Stimulated activated CD8-positive, alpha-beta memory T cell treated with anti-CD3 and anti-CD28 coated beads, Interleukin-4, amount 100 ng/mL, for 24 hours (primary cell): ENCODE measurements around the gene MAN1C1.
A peak's percentile ranks its signal among the peaks of the same experiment; 100 is the strongest.

Source experiments
- DNase-seq: peaks from one replicate; pipeline ENCODE4 v3.0.0-alpha.2; 2020; ENCODE audit warnings: low read depth

MAN1C1 gene

DNA sequence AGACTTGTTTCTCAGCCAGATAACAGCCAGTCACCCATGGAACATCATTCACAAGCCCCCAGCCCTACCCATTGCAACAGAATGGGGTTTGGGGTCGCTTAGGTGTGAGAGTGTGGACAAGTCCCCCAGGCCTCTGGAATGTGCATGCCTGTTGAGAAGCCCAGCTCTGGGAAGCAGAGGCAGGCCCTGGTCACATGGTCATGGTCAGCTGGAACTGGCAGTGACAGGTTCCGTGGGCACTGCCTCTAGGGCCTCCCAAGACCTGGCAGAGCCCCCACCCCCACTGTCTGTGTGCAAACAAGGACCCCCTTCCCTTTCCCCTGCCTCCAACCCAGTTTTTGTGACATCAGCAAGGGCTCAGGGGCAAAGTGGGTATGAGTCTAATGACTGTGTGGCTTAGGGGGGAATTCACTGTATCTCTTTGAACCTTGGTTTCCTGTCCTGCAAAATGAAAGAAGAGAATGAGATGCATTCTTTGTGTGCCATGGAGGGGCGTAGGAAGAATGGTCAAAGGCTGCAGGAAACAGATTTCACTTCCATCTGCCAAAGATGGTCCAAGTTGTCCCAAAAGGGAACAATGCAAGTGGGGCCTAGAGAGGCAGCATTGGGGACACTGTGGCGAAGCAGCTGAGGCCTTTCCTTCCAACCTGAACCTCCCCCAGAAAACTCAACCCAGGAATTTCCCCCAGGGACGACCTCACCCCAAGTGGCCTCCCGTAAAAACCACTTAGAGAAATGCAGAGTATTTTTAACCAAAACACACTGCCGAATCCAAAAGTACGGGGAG lies 148.7 kb downstream of the MAN1C1 start:
- DNase-seq = no peak

DNA sequence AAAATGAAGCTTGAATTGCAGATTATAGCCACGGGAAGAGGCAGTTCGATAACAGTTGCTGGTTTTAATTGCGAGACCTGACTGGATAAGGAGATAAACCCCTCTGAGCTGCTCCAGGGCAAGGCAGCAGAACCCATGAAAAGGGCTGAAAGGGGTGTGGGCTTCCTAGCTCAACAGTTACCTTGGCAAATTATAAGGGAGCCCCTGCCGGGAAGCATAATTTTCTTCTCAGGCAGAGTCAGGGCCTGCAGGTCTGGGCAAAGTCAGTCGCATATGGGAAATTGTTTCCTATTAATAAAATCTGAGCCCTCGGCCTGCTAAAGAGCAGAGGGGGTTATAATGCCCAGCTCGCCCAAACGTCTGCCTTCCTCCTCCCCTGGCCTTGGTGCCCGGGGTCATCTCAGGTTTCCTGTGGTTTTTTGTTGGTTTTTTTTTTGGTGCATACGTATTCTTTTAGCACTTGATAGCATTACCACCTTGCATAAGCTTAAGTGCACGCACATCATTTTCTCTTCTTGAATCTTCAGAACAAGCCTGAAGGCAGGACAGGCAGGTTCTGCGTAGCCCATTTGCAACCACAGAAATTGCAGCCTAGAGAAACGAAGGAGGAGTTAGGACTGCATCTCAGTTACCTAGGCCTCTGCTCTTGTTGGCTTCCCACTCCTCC lies 149.5 kb downstream of the MAN1C1 start:
- no peak for DNase-seq

DNA sequence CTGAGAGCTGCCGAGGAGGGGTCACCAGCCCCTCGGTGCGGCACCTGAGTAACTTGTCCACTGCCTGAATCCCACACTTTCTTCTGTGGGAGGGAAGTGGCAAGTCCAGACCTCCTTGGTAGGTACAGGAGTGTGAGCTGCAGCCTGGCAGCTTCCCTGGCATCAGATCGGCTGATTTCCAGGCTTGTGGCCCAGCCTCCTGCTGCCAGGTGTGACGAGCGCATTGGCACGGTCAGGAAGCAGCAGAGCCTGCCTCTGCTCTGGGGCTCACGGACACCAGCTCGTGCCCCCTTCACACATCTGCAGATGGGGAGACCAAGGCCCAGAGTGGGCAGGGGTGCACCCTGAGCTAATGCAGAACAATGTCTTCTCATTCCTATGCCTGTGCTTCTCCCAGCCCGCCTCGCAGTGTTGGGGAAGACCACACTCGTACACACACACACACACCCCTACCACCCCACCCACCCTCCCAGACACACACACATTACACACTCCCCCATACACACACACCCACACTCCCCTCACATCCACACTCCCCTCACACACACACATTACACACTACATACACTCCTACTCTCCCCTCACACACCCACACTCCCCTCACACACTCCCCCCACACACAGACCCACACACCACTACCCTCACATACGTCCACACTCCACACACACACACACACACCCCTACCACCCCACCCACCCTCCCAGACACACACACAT lies 150.3 kb downstream of the MAN1C1 start:
- DNase-seq = no peak

DNA sequence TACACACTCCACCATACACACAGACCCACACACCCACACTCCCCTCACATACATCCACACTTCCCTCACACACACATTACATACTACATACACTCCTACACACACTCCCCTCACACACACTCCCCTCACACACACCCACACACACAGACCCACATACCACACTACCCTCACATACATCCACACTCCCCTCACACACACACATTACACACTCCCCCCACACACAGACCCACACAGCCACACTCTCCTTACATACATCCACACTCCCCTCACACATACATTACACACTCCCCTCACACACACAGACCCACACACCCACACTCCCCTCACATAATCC lies 150.8 kb downstream of the MAN1C1 start:
- DNase-seq = no peak

DNA sequence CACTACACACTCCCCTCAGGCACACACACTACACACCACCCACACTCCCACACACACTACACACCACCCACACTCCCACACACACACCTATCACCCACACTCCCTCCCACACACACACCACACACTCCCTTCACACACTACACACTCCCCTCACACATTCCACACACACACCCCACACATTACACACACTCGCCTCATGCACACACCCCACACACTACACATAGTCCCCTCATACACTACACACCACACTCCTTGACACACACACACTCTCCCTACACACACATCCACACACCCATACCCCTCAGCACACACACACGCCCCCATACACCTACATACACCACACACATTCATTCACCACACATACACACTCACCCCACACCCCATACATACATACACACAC lies 152.4 kb downstream of the MAN1C1 start:
- no peak for DNase-seq

DNA sequence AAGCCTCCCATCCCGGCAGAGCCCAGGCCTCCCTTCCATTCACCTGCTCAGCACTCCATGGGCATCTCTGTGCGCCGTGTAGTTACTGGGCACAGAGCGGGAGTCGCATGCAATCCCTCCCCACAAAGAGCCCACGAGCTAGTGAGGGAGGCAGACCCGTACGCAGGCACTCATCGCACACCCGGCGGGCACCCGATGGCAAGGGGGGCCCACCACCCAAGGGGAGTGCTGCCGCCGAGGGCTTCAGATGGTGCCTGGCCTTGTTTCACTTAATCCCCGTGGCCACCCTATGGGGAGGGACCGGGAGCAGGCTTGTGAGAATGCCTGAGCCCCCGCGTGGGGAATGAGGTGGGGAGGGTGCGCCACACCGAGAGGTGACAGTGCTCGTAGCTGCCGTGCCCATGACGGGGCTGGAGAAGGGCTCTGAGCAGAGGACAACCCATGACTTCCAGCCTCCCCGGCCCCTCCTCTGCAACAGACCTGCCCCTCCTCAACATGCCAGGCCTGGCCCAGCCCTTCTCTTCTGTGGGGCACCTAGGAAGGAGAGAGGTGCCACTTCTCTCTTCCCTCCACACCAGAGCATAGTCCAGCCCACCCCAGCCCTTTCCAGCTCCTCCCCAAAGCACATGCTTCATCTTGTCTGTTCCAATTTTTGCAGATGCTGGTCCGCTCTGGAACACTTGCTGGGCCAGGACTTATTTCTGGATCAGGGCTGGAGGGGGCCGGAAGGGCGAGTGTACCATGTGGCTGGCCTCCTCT lies 153.2 kb downstream of the MAN1C1 start:
- no peak for DNase-seq

DNA sequence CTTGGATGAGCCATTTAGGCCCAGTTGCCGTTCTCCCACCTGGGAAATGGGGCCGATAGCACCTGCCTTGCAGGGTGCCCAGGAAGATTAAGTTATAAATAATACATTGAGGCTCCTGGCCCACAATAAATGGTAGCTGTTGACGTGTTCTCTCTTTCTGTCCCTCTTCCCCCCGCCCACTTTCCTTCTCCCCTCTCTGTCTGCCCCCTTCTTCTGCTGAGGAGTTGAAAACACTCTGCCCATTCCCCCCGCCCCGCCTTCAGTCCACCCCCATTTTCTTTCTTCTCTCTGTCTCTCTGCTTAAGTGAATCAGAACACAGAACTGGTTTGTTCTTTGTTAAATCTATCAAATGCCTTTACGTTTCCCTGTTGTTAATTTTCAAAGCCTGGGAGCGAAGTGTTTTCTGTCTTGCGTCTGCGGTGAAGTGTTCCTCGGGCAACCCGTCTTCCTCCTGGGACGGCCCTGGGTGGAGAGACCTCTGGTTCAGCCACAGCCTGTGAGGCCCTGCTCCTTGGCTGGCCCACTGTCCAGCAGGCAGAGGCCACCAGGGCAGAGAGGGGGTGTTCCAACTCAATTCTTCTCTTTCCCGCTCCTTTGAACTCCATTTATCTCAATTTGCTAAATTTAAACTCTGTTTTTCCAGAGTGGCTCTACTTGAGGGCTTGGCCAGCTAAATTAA lies 154.1 kb downstream of the MAN1C1 start:
- DNase-seq = no peak

DNA sequence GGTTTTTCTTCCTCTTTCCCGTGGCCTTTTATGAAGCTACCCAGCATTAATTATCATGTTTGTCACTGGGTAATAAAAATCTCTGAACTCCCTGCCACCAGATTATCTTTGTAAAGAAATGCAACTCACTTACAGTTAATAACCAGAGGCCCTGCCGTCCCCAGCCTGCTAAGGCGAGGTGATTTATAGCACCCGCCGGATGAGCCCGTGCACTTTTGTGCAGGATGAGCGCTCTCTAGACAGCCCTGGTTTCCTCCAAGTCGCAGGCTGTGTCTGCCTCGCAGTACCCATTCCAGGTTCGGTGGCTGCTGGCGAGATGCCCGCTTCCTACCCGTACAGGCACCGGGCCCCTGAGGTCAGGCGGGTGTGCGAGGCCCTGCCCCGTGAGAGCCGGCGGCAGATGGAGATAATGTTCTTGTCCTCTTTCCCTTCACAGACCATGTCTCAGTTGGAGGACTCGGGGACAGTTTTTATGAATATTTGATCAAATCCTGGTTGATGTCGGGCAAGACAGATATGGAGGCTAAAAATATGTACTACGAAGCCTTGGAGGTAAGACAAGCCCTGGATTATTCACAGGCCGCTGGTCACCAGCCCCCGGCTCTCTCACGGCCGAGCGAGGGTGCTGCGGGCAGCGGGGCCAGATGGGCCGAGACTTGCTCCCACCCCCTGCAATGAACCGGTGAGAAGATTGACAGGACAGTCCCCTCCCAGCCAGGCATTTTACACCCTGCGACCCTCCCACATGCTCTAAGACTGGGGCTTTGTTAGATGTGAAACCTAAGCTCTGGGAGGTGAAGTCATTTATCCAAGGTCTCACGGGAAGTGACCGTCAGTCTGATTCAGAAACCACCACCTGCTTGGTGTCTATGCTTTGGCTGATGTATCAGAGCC lies 154.9 kb downstream of the MAN1C1 start:
- no peak for DNase-seq

DNA sequence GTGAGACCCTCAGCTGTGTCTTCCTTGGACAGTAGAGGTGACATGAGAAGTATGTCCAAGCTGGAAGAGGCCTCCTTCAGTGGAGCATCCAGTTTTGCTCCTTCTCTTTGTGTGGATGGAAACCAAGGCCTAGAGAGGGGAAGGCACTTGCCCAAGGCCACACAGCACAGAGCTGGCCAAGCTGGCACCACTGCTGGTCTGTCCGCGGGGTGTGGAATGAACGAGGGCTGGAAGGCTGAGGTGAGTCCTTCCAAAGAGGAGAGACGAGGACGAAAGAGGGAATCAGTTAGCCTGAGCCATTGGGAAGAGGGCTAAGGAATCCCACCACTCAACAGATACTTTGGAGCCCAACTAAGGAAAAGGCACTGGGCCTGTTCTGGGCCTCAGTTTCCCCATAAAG lies 155.6 kb downstream of the MAN1C1 start:
- DNase-seq = no peak

DNA sequence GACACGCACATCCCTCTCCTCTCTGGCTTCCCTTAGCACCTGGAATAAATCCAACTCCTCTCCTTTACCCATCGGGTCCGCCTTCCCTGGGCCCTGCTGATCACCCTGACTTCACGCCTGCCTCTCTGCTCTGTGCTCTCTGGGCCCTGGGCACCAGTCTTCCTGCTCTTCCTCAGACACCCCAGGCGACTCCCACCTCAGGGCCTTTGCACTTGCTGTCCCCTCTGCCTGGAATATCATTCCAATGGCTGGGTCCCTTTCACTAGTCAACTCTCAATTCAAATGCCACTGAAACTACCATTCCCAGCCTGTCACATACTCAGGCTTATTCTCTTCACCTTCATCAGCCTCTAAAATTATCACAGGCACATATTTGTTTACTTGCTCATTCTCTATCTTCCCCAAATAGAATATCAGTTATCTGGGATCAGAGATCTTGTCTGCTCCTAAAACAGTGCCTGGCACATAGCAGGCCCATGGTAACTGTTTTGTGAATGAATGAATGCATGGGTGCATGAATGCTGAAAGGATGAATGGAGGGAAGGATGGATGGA lies 156.2 kb downstream of the MAN1C1 start:
- DNase-seq = no peak

DNA sequence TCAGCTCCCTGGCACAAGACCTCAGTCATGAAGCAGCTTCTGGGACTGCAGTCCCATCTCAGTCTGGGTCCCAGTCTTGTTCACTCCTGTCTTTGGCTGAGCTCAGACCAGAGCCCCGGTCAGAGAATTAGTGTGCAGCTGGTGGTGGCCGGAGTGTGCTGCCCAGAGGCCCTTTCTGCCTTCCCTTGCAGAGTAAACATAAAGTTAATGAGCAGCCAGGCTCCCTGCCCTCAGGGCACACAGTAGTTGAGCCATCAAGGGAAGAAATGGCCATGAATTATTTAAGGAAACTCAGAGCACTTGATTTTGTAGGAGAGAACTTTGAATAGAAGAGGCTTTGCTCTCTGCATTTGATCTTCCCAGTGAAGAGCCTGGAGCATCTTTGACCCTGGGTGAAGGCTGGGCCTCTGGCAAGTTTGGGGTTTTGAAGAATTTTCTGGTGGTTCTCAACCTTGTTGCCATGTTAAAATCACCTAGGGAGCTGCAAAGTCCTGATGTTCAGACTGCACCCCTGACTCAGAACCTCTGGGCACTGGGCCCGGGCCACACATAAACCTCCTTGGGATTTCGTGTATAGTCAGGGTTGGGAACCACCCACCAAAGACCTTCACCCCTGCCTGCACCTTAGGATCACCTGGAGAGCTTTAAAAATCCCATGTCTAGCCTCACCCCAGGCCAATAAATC lies 157.0 kb downstream of the MAN1C1 start:
- DNase-seq = no peak

DNA sequence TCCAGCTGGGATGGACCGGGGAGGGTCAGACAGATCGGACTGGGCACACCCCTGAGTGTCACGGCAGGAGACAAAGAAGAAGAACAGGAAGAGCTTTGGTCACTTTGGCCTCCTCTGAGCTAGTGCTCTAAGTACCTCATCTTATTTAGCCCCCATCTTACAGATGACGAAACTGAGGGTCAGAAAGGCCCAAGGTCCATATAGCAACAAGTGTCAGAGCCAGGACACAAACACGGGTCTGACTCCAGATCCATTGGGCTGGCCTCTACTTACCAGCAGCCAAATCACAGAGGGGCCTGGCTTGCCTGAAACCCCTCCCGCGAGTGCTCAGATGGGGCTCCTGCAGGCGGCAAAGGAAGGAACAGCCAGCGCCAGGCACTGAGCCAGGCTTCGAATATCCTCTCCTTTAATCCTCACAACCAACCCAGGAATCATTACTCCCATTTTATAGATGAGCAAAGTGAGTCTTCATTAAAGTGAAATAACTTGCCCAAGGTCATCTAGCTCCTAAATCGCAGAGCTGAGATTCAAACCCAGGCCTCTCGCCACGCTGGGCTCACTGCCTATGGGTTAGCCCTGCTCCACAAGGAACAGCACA lies 157.7 kb downstream of the MAN1C1 start:
- no peak for DNase-seq

DNA sequence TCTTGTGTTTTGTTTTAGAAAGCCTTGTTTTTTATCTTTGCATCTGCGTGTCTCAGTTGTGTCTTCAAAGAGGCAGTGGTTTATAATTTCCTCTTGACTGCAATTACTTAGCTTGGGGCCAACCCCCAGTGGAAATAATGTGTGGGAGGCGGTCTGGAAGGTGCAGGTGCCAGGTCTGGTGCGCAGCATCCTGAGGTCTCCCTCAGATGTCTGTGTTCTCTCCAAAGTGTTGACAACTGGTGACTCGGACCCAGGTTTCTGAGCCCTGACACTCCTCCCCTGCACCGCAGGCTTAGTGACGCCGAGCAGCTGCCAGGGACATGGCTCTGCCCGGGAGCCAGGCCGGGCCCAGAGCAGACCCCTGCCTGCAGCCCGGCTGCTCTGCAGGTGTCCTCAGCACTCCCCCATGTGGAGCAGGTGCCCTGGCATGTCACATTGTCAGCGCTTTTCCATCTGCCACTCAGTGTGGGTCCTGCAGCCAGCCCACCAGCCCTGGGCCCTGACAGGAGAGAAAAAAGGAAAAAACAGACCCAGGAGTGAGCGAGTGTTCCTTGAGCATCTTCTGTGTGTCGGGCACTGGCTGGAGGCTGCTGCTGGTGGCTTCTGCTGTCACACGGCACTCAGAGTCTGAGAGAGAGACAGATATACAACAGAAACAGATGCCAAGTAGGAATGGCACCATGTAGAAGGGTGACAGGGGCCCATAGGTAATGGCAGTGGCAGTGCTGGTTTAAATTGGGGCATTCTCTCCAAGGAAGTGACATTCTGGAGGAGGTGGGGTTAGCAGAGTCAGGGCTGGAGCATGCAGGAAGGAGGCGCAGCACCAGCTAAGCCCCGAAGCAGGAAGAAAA lies 158.6 kb downstream of the MAN1C1 start:
- DNase-seq = peak; percentile 71

DNA sequence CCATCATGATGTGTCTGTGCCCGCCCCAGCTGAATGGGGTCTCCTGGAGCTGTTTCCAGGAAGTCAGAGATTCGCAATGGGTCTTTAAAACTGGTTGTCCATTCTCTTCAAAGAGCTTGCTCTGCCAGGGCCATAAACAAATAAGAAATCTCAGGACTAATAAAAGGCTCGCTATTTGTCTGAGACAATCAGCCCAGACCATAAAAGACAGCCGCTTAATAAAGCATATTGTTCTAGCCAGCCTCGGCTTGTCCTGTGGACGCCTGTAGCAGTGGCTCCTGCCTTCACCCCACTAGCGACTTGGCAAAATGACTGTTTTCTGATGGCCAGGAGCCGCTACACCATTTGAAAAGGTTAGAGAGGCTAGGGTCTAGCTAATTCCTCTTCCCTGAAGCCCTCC lies 162.8 kb downstream of the MAN1C1 start:
- no peak for DNase-seq

DNA sequence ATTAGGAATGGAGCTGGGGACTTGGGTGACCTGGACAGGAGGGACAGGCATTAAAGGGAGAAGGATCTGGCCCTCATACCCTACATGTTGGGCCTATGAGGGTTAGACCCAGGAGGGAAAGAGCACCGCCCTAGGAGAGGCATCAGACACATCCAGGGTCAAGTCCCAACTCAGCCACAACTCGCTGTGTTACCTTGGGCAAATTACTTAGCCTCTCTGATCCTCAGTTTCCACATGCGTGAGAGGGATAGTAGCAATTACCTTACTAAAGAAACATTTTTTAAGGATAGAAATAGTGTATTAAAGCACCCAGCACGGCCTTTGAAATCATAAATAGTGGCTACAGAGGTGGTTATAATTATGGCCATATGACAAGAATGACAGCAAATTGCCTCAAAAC lies 163.3 kb downstream of the MAN1C1 start:
- no peak for DNase-seq

DNA sequence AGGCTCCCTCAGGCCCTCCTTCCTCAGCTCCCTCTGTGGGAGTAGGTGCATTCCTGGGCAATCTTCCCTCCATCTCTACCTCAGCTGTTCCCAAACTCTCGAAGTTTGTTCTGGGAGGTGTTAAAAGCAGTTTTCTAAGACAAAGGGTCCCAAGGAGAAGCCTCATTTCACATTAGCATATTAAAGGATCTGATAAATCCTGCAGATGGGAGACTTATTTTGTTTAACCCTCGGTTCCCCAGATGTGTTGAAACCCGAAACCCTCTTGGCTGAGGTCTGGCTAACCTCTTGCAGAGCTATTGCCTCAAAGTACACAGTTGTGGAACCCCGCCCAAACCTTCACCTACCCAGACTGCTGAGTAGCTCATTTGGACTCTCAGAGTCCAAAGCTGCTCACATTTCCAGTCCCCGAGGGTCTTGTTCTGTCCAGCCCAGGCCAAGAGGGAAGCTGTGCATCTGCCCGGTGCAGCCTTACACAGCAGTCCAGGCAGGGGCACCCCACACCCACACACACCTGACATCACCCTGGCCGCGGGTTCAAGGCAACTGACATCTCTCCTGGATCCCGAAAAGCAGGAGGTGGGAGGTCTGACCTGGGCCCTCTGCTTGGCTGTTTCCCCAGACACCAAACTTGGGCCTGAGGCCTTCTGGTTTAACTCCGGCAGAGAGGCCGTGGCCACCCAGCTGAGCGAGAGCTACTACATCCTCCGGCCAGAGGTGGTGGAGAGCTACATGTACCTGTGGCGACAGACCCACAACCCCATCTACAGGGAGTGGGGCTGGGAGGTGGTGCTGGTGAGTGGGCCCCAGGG lies 163.9 kb downstream of the MAN1C1 start:
- no peak for DNase-seq

DNA sequence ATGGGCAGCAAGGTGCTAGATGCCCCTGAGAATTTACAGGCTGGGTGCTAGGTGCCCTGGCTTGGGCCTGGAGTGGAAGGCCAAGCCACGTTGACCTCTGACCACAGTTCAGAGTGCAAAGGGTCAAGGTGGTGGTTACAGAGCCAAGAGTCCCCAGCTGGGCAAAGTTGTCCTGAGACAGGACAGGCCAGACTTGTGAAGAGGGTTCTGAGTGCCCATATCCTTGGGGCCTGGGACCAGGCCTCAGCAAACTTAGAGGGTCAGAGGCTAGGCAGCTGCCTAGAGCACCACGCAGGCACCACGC lies 164.5 kb downstream of the MAN1C1 start:
- DNase-seq = no peak

DNA sequence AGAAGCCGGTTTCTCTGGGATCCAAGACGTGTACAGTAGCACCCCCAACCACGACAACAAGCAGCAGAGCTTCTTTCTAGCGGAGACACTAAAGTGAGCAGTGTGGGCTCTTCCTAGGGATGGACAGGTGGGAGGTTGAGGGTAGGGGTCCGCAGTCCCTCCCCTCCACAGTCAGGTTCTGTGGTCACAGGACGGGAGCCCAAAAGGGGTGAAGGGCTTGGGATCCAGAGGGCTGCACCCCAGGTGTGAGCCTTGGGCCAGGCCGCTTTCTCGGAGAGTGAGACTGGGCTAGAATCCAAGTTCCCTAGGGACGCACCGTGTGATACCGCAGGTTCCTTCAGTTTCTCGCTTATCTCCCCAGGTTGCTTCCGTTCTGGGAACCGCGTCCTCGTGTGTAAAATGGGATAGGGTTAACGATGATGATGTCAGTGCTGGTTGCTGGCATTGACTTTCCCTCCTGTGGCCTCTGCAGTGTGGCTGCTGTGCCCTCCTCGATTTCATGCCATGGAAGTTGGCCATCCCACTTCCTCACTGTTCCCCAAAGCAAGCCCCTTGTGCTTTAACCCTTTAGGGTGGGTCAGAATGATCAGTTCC lies 166.1 kb downstream of the MAN1C1 start:
- no peak for DNase-seq
